Uterus (tissue), 2 donors: ENCODE results near the gene GNAO1.

ENCODE experiments used
- CTCF ChIP-seq, 4 experiments: fragments of 200-600 bp in 2 of 4; fragments of 450-650 bp in 2 of 4; sonication (generic) in 2 of 4; IDR thresholded peaks; one replicate each; pipeline ENCODE4 v1.5.1; 2016 to 2019; ENCODE audit warnings: antibody characterized with exemption in 4 of 4, mild to moderate bottlenecking in 2 of 4, moderate library complexity in 1 of 4
- POLR2A ChIP-seq, 2 donors: fragments of 450-650 bp; IDR thresholded peaks; one replicate each; pipeline ENCODE4 v1.6.1; 2016; ENCODE audit warnings: antibody characterized with exemption in 2 of 2, mild to moderate bottlenecking in 1 of 2, moderate library complexity in 1 of 2

GRCh38 chr16:56183266-56183665, 8.0 kb upstream of the GNAO1 start:
- TF ChIP-seq CTCF (IDR thresholded peaks at IDR 0.05) = no peak
- no peak for TF ChIP-seq POLR2A (IDR thresholded peaks at IDR 0.05)
